ENCODE data around the gene ALPI.
"Not testable (repeated sequence)": the region's sequence is repeated elsewhere in the genome, so short reads cannot be mapped to it uniquely, and the experiment has no call there.

Gene ALPI

DNA sequence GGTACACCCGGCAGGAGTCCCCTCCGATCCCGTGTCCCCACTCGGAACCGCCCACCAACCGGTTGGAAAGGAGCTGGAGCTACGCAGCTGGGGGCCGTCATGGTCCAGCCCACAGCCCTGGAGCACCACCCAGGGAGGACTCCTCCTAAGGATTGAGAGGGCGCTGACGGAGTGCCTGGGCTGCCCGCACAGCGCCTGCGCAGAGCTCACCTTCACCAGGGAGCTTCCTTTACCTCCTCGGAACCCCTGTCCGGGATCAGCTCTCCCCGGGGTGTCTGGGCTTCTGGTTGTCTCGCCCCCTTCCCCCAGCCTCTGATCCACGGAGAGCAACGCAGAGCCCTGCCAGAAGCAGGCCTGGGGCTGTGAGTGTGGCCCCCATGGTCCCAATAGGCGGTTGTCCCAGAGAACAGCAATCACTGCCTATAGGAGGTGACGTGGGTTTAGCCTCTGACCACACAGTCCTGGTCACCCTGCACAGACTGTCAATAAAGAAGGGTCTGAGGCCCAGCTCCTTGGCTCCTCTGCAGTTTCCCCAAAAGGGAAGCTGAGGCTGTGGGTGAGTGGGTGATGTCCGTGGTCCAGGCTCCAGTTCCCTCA, 34.7 kb upstream of the ALPI start:
- DNase-seq, result no peak

DNA sequence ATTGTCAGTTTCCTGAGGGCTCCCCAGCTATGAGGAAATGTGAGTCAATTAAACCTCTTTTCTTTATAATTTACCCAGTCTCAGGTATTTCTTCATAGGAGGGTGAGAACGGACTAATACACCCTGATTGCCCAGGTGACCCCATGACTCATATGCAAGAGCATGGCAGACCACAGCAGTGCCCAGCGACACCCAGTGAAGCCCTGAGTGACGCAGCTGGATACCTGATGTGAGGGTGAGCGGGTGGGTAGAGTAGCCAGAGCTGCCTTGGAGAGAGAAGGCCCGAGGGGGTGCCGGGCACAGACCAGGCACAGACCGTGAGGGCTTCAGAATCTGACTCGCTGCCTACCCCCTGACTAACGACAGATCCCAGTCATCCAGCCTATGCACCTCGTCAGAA, 33.9 kb upstream of the ALPI start:
- no peak for DNase-seq

DNA sequence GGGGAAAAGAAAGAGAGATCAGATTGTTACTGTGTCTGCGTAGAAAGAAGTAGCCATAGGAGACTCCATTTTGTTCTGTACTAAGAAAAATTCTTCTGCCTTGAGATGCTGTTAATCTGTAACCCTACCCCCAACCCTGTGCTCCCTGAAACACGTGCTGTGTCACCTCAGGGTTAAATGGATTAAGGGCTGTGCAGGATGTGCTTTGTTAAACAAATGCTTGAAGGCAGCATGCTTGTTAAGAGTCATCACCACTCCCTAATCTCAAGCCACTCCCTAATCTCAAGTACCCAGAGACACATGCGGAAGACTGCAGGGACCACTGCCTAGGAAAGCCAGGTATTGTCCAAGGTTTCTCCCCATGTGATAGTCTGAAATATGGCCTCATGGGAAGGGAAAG, 33.0 kb upstream of the ALPI start:
- not testable (repeated sequence) for DNase-seq

DNA sequence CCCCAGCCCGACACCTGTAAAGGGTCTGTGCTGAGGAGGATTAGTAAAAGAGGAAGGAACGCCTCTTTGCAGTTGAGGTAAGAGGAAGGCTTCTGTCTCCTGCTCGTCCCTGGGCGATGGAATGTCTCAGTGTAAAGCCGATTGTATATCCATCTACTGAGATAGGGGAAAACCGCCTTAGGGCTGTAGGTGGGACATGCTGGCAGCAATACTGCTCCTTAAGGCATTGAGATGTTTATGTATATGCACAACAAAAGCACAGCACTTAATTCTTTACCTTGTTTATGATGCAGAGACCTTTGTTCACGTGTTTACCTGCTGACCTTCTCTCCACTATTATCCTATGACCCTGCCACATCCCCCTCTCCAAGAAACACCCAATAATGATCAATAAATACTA, 32.5 kb upstream of the ALPI start:
- DNase-seq, result not testable (repeated sequence)

DNA sequence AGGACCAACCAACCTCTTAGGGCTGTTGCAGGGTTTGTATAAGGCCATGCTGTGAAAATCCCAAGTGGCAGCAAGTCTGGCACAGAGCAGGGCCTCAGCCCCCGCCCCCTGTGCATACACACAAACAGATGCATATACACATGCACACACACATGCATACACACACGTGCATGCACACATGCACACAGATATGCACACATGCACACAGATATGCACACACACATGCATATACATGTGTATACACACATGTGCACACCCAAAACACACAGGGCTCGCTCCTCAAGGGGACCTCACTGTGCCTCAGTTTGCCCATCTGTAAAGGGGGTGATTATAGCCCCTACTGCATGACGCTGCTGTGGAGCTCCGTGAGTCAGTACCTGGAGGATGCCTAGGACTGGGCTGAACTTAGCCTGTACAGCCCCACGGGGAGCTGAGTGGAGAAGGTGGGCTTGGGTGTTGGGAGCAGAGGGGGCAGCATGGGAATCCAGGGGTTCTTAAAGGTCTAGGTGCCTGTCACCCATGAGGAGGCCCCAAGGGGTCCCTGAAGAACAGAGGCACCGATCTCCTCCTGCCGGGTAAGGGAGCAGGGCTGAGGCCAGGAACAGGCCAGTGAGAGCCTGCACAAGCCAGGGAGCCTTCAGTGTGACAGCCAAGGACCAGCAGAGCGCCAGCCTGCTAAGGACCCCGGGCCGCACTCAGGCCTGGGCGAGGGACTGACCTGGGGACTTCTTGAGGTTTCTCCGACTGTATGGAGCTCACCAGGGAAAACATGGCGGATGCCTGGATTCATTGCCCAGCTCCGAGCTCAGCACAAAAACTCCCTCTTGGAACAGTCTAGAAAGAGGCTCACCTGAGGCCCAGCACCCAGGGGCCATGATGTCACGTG, 24.0 kb upstream of the ALPI start:
- no peak for DNase-seq

DNA sequence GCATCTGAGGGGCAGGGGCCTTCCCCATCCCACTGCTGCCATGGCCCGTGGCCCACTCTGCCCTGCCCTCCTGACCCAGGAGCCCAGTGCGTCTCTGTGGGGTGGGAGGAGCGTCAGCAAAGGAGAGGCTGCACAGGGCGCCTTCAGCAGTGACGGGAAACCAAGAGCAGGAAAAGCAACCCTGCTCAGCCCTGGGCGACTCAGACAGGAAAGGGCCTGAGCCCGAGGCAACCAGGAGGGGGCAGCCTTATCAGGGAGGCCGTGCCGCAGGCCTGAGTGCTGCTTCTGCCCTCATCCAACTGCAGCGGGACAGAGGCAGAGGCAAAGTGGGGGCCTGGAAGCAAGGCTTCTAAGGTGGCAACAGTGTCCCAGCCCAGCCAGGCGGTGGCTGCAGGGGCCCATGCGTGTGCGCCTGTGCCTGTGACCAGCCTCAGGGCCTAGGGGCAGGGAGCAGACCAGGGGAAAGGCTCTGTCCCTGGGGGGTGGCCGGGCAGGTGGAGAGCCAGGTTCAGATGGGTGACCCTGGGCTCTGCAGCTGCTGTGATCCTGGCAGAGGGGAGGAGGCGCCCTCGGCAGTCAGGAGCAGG, 23.3 kb upstream of the ALPI start:
- peak; percentile 11 to 40 (median 20) for DNase-seq

DNA sequence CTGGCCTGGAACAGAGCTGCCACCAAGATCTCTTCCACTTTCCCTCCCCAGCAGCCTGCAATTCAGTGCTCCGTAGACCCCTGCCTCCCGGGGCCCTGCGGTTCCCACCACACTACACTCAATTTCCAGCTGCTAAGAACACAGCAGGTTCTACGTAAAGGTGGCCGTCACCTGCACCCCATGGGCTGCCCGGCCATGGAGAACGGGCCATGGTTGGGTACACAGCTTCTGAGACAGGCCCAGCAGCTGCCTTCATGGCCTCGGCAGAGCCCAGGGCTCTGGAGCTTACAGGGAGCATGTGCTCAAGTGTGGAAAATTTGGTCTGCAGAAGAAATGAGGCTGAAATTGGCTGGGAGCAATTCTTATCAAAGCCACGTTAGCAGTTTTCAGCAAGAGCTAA, 22.3 kb upstream of the ALPI start:
- DNase-seq, result not testable (repeated sequence)

DNA sequence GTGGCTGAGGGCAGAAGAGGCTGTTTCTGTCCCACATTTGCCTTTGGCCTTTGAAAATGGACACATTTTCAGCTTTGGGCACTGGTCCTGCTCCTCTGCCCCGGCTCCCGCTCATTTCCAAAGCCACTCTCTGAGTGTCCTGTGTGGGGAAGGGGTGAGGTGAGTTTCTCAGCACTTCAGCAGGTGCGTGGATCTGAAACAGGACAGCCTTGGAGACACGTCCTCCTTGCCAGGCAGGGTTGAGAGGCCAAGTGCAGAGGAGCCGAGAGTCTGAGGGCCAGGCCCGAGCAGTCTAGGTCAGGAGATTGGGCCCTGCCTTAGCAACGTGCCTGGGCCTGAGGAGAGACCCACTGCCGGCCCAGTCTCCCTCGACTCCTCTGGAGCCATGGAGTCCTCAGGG, 21.9 kb upstream of the ALPI start:
- DNase-seq, result no peak

DNA sequence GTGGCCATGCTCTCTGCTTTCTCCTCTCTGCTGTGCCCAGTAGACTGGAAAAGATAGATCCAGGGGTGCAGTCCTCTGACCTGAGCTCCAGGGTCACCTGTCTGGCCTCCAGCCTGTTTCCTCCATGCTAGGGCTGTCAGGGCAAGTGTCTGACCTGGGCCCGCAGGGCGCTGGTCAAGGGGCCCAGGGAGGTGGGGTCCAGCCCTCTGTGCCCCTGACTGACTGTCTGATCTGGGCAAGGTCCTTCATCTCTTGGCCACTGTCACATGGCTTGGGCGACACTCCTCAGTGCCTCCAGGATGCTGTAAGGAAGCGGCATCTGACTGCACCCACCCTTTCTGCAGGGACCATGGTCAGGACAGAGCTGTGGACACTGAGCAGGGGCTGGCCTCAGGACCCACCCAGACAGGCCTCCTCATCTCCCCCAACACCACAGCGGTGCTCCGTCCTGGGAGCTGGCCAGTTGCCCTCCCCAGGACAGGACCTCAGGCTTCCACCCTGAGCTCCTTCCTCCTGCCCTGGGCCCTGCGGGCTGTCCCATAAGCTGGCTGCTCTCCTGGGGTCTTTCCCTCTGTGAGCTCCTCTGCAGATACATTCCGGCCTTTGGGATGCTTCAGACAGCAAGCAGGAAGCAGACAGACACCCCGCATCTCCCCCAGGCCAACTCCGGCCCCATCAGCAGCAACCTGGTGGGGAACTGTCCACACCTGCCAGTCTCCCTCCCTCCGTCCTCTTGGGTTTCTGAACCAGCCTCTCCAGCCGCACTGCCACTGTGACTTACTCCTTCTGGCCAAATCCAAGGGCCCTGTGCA, 21.2 kb upstream of the ALPI start:
- no peak for DNase-seq

DNA sequence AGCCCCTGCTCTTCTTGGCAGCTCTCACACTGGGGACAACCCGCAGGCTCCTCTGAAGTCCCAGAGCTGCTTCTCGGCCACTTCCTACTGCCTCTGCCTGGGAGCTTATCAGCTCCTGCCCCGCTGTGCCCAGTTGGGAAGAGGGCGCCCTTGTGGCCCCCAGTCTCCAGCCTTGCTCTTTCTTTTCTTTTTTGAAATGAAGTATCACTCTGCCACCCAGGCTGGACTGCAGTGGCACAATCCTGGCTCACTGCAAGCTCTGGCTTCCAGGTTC, 20.6 kb upstream of the ALPI start:
- no peak for DNase-seq

DNA sequence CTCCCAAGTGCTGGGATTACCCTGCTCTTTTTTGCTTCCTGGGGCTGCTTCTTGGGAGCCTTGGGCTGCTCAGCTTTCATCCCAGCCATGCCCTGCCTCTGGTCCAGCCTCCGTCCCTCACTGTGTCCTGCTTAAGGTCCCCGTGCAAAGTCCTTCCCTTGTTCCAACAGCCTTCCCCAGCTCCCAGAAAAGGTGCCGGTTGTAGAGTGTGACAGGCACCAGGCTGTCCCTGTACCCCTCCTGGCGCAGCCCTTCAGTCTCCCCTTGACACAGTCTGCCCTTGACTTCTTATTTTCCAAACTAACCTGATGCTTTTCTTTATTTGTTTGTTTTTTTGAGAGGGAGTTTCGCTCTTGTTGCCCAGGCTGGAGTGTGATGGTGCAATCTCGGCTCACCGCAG, 20.1 kb upstream of the ALPI start:
- DNase-seq, result no peak

DNA sequence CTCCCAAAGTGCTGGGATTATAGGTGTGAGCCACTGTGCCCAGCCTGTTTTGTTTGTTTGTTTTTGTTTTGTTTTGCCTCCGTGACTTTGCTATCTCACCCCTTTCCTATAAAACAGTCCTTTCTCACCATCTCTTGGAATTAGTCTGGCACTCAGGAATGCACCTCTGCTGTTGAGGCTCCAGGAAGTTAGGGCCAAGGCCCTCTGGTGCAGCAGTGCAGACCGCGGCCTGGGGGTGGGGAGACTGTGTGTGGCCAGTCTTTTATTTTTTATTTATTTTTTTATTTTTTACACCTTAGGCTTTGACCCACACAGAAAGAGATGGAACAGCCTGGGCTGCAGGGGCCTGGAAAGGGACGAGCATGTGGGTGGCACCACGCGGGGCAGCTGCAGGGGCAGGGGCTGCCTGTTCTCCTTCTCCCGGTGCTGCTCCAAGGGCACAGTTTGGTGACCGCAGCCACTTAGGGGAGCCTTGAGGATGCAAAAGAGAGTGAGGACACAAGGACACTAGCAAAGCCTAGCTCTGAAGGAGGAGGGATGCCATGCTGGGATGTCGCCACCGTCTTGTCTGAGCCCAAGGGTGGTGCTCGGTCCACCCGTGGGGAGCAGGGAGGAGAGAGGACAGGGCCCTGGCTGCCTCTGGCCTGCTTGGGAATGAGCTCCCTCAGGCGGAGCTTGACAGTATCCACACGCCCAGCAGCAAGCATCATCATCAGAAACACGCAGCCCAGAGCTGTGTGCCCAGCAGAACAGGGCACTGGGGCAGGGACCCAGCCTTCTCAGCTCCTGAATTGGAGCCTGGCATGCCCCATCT, 19.4 kb upstream of the ALPI start:
- no peak for DNase-seq

DNA sequence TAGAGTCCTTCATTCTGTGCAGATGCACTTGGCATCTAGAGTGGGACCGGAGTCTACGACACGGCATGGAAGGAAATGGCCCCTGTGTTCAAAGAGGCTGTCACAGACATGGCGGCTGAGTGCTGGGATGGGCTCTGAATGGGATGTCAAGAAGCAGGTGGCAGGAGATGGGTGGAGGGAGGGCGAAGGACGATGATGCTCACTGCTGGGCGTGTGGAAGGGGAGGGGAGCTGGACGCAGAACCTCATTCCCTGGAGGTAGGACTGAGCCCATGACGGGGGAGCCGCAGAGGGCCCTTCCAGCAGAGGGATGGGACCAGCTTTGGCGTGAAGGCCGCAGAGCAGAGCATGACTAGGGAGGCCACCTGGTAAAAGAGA, 18.8 kb upstream of the ALPI start:
- DNase-seq, result no peak

DNA sequence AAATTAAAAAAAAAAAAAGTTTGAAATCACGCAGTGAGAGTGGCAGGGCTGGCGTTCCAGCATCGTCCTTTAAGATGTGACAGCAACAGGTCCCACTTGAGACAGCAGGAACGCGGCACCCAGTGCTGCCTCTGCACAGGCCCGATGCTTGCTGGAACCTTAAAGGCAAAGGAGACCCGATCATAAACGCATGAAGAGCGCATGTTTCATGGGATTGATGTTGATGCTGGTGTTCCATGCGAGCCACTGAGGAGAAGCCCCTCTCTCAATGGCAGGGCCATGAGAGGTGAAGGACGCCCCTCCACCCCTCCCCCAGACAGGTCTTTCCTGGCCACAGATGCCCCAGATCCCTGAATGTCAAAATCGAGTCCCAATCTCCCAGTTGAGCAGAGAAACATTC, 17.9 kb upstream of the ALPI start:
- no peak for DNase-seq

DNA sequence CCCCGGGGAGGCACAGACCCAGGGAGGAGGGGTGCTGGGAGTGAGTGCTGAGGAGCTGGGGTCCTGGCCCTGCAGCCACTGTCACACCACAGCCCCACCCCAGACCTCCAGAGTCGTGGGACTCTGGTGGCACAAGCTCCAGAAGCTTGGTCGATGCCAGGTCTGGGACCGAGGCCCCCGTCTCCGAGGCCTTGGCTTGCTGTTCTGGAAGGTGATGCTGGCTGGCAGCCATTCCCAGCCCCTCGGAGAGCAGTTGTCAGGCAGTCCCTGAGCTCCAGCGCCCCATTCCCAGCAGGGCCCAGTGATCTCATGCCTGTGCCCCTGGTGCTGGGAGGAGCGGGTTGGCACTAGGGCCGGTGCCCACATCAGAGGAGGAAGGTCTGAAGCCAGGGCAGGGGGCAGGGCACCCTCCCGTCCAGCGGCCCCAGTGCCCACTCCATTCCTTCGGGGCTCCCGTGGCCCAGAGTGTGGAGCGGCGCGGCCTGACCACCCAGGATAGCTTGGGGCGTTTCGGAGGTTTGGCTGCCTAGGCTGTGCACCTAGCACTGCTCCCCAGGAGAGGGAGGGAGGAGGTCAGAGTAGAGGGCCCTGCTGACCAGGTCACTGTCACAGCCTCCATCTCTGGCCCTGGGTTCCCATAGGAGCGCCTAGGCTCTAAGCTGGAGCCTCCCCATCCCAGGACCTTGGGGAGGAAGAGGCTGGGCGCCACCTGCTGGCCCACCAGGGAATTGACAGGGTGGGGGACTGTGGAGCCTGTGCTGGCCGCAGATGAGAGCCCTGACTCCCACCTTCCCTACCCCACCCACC, 16.8 kb upstream of the ALPI start:
- peak; percentile 28 to 67 (median 39) for DNase-seq

DNA sequence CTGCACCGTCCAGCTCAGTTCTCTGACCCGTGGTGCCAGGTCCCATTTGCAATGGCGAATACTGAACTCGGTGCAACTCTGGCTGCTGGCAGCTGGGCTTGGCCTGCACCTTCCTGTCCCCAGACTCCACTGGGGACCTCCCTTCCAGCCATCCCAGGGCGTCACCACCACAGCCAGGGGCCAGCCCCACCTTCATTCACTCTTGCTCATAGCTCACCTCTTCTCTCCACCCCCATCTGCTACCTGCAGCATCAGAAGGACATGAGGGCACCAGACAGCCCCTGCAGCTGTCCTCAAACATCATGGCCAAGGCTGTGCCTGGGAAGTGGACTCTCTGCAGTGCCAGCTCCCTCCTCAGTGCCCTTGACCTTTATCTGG, 16.2 kb upstream of the ALPI start:
- DNase-seq, result no peak

DNA sequence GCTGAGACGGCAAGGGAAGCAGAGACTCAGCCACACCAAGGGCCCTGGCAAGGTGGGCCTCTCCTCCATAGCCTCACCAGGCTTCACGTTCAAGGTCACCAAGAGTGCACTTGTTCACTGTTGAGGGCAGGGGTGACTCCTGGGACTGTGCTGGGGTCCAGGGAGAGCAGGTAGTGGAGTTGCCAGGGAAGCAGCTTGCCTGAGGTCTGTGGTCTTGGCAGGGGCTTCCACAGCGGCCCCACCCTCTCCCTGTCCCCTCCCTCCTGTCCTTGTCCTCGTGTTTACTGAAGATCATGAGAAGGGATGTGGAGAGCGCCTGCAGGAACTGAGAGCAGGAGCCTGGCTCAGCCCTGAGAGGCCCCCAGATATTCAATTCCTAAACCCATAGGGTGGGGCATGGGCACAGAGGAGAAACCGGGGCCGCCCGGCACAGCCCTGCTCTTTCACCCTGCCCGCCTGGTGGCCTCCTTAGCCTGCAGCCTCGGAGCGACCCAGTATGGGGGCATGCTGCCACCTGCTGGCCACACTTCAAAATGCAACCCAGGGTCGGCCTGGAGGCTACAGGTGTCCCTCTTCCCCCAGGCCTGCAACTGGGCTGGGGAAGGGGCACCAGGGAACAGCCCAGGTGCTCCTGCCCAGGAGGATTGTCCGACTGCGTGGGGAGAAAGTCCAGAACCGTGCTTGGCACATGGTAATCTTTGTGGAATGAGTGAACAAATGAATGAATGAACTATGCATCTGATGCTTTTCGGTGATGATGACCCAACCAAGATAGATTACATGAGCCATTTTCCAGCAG, 15.5 kb upstream of the ALPI start:
- DNase-seq, result peak; percentile 82 to 90 (median 87)

DNA sequence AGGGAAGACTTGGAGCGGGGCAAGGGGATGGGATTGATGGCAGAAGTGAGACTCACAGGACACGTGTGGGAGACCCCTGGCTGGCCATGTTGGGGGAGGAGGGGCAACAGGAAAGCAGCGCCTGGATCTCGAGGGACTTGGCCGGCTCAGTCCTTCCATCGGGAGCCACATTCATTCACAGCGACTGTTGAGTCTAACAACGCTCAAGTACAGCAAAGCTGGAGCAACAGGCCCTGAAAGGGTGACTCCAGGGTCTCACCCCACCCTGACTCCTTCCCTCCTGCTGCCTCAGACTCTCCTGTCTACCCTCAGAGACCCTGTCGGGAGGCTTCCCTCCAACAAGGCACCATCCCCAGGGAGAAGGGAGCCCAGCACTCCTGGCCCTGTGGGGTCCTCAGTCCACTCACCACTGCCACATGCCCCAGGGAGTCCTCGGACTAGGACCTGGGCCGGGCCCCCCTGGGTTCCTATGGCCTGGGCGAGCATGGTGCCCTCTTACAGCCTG, 14.8 kb upstream of the ALPI start:
- no peak for DNase-seq

DNA sequence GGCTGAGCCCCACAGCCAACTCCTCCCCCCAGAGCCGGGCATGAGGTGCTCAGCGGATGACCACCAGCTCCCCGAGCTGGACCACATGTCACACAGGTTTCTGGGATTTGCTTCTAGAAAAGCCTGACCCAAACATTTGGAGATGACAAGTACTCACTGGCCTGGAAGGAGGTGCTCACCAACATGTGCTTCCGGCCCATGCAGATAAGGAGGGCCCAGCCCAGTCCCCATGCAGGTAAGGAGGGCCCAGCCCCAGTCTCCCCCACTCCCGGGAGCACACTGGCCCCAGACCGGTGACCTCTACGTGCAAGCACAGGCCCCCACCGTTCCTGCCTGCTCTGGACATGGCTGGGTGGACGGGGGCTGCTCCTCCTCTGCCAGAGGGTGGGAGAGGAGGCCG, 14.0 kb upstream of the ALPI start:
- DNase-seq, result not testable (repeated sequence)

DNA sequence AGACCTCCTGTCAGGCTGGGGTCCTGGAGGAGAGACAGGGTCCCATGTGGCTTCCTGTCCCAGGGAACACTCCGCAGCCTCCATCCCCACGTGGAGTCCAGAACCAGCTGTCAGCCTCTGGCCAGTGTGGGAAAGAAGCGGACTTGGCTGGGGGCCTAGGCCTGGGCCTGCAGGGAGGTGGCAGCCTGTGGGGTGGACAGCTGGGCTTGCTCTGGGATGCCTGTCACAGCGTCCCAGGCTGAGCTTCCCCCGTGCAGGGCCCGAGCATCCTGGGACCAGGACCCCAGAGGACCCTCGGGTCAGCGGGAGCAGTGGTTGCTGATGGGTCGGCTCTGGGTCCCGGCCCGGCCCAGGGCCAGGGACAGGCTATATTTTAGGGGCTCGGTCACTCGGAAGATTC, 13.5 kb upstream of the ALPI start:
- DNase-seq, result not testable (repeated sequence)

DNA sequence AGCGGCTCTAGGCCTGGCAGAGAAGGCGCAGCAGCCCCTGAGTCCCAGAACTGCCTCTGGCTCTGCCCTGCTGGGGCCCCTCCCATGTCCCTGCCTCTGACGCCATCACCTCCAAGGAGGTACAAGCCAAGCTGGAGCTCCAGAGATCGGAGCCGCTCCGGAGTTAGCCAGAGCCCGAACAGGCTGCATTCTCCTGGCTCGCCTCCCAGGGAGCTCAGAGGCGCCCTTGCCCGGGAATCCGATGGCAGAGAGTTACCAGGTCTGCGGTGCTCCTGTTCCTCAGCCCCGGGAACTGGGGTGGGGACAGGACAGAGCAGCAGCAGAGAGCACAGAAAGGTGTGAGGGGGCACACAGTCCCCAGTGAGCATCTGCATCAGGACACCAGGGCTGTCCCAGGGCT, 12.9 kb upstream of the ALPI start:
- not testable (repeated sequence) for DNase-seq

Data from suppressor macrophage (primary cell).